ENCODE data around the gene ADGRA3.

The ADGRA3 gene

GRCh38 chr4:22508376-22508775, 7.5 kb downstream of the ADGRA3 start:
- H3K27ac ChIP-seq (replicated peaks): no peak overlapping the region
- no peak for DNase-seq (ENCODE audit: low read depth in 1 of 2, low spot score in 1 of 2)
- H3K4me3 ChIP-seq (replicated peaks; ENCODE audit: insufficient read depth, low read length): no peak overlapping the region
- TF ChIP-seq REST (IDR thresholded peaks at IDR 0.05; ENCODE audit: insufficient replicate concordance, low read depth) (no peak), POLR2AphosphoS5 (IDR thresholded peaks at IDR 0.05; ENCODE audit: low read depth) (no peak), GABPA (IDR thresholded peaks at IDR 0.05; ENCODE audit: low read depth) (no peak)
- H3K27me3 ChIP-seq (ENCODE audit: insufficient read depth, poor library complexity, severe bottlenecking): no peaks in the 10 kb centered on the region

- H3K4me3 ChIP-seq (replicated peaks; ENCODE audit: insufficient read depth, low read length): no peak overlapping the region
- no peak overlapping the region for H3K27ac ChIP-seq (replicated peaks)
- H3K27me3 ChIP-seq (ENCODE audit: insufficient read depth, poor library complexity, severe bottlenecking): no peaks in the 10 kb centered on the region
- no peak for TF ChIP-seq REST (IDR thresholded peaks at IDR 0.05; ENCODE audit: insufficient replicate concordance, low read depth)
- TF ChIP-seq SPI1 (IDR thresholded peaks at IDR 0.05; ENCODE audit: borderline replicate concordance, low read depth): no peak
- no peak for TF ChIP-seq GABPA (IDR thresholded peaks at IDR 0.05; ENCODE audit: low read depth)
- TF ChIP-seq POLR2AphosphoS5 (IDR thresholded peaks at IDR 0.05; ENCODE audit: low read depth): no peak
- no peak for DNase-seq (ENCODE audit: low read depth in 1 of 2, low spot score in 1 of 2)
These were observed 10.9 kb downstream of the ADGRA3 start for GRCh38 chr4:22504922-22505321.

GRCh38 chr4:22504447-22504846, 11.4 kb downstream of the ADGRA3 start:
- no peak overlapping the region for H3K27ac ChIP-seq (replicated peaks)
- no peak for TF ChIP-seq POLR2AphosphoS5 (IDR thresholded peaks at IDR 0.05; ENCODE audit: low read depth)
- no peak for TF ChIP-seq CTCF (IDR thresholded peaks at IDR 0.05; ENCODE audit: insufficient read depth, low read length)
- TF ChIP-seq REST (IDR thresholded peaks at IDR 0.05; ENCODE audit: insufficient replicate concordance, low read depth): no peak
- no peak for TF ChIP-seq SPI1 (IDR thresholded peaks at IDR 0.05; ENCODE audit: borderline replicate concordance, low read depth)
- TF ChIP-seq GABPA (IDR thresholded peaks at IDR 0.05; ENCODE audit: low read depth): no peak

GRCh38 chr4:22502895-22503814, 12.7 kb downstream of the ADGRA3 start:
- Histone ChIP-seq H3K27me3 (ENCODE audit: insufficient read depth, poor library complexity, severe bottlenecking) (no peaks in the 10 kb centered on the region), H3K27ac (replicated peaks) (no peak overlapping the region), H3K4me3 (replicated peaks; ENCODE audit: insufficient read depth, low read length) (no peak overlapping the region)
- DNase-seq (ENCODE audit: low read depth in 1 of 2, low spot score in 1 of 2): no peak
- no peak for TF ChIP-seq SPI1 (IDR thresholded peaks at IDR 0.05; ENCODE audit: borderline replicate concordance, low read depth)
- no peak for TF ChIP-seq CTCF (IDR thresholded peaks at IDR 0.05; ENCODE audit: insufficient read depth, low read length)
- no peak for TF ChIP-seq POLR2AphosphoS5 (IDR thresholded peaks at IDR 0.05; ENCODE audit: low read depth)
- TF ChIP-seq GABPA (IDR thresholded peaks at IDR 0.05; ENCODE audit: low read depth): no peak
- no peak for TF ChIP-seq REST (IDR thresholded peaks at IDR 0.05; ENCODE audit: insufficient replicate concordance, low read depth)

More at GRCh38 chr4:22504447-22504846, 11.4 kb downstream of the ADGRA3 start:
- H3K4me3 ChIP-seq (replicated peaks; ENCODE audit: insufficient read depth, low read length): no peak overlapping the region
- no peak for DNase-seq (ENCODE audit: low read depth in 1 of 2, low spot score in 1 of 2)
- H3K27me3 ChIP-seq (ENCODE audit: insufficient read depth, poor library complexity, severe bottlenecking): no peaks in the 10 kb centered on the region
